ENCODE results near the gene UNC13B. TPM values are rescaled to one million over a fixed set of nuclear protein-coding genes. Genes with fewer than 3 reads are reported as not detected.

Gene UNC13B
- total and polyA plus RNA-seq, 2 of the 13 experiments (the other 11 are each of a cell fraction or from before 2014, with no cell fraction given): 14.0 to 18.3 TPM

DNA sequence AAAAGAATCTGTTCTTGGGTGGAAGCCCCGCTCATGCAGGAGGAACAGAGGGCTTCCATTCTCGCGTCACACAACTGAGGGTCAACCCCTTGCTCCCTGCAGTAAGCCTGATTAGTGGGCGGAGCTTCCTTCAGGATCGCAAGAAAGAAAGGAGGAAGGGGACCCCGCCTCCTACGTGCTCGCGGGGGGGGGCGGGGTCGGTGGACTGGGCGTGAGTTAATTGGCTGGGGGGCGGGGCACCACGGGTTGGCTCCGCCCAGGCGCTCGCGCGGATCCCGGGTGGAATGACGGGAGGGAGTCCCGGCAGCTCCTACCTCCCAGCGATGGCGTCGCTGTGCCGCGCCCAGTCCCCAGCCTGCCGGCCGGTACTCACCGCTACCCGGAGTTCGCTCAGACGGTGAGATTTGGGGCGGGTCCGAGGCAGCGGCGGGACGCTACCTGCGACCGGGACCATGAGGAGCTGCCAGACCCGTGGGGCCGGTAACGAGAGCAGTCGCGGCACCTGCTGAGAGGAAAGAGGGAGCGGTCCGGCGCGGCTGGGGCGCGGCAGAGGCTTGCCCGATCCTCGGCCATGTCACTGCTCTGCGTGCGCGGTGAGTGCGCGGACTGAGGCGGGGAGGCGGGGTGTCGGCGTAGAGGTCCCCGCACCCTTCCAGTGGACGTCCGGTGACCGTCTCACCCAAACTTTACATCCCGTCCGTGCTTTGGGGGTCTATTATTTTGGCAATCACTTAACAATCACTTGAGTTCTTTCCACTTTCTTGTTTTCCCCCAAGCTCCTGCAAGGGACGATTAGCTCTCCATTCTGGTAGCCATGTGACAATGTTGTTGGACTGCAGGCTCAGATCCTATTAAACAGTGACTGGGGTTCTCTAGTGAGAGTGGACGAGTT, at the start of gene UNC13B (continued):
- TF ChIP-seq HOXA3 (CRISPR knock-in tag; IDR thresholded peaks at IDR 0.05) (peak; percentile 87), ZNF772 (CRISPR knock-in tag; IDR thresholded peaks at IDR 0.05) (no peak; the same call in 1 of the 2 replicates), ZBTB20 (CRISPR knock-in tag; IDR thresholded peaks at IDR 0.05; ENCODE audit: borderline replicate concordance, low read depth) (no peak), MXD3 (CRISPR knock-in tag; IDR thresholded peaks at IDR 0.05) (peak; percentile 86), ZNF780A (CRISPR knock-in tag; IDR thresholded peaks at IDR 0.05) (0 out of 2 replicates have a peak, but pooled peaks have one; percentile 10), SNAI1 (CRISPR knock-in tag; IDR thresholded peaks at IDR 0.05; ENCODE audit: borderline replicate concordance) (no peak), ZNF83 (CRISPR knock-in tag; IDR thresholded peaks at IDR 0.05; ENCODE audit: borderline replicate concordance) (no peak), ZNF839 (CRISPR knock-in tag; IDR thresholded peaks at IDR 0.05; ENCODE audit: borderline replicate concordance) (peak; percentile 94), ZNF75D (CRISPR knock-in tag; IDR thresholded peaks at IDR 0.05; ENCODE audit: borderline replicate concordance) (no peak), TFE3 (CRISPR knock-in tag; IDR thresholded peaks at IDR 0.05) (peak; percentile 55), SMARCC2 (IDR thresholded peaks at IDR 0.05) (no peak), TERF1 (CRISPR knock-in tag; IDR thresholded peaks at IDR 0.05) (0 out of 2 replicates have a peak, but pooled peaks have one; percentile 45), RXRA (CRISPR knock-in tag; IDR thresholded peaks at IDR 0.05) (peak; percentile 73; the same call in 1 of the 2 replicates), NFATC3 (CRISPR knock-in tag; IDR thresholded peaks at IDR 0.05) (no peak), NFYC (CRISPR knock-in tag; IDR thresholded peaks at IDR 0.05) (peak; percentile 35; the same call in 1 of the 2 replicates), SMAD9 (CRISPR knock-in tag; IDR thresholded peaks at IDR 0.05) (no peak; the same call in 1 of the 2 replicates), MEF2D (CRISPR knock-in tag; IDR thresholded peaks at IDR 0.05) (0 out of 2 replicates have a peak, but pooled peaks have one; percentile 65), GZF1 (CRISPR knock-in tag; IDR thresholded peaks at IDR 0.05) (no peak; the same call in 1 of the 2 replicates)
- TF ChIP-seq, protein P1, sequence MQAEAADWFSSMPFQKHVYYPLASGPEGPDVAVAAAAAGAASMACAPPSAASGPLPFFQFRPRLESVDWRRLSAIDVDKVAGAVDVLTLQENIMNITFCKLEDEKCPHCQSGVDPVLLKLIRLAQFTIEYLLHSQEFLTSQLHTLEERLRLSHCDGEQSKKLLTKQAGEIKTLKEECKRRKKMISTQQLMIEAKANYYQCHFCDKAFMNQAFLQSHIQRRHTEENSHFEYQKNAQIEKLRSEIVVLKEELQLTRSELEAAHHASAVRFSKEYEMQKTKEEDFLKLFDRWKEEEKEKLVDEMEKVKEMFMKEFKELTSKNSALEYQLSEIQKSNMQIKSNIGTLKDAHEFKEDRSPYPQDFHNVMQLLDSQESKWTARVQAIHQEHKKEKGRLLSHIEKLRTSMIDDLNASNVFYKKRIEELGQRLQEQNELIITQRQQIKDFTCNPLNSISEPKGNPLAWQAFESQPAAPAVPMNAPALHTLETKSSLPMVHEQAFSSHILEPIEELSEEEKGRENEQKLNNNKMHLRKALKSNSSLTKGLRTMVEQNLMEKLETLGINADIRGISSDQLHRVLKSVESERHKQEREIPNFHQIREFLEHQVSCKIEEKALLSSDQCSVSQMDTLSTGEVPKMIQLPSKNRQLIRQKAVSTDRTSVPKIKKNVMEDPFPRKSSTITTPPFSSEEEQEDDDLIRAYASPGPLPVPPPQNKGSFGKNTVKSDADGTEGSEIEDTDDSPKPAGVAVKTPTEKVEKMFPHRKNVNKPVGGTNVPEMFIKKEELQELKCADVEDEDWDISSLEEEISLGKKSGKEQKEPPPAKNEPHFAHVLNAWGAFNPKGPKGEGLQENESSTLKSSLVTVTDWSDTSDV (CRISPR knock-in tag; IDR thresholded peaks at IDR 0.05): no peak
- TF ChIP-seq, protein P2, sequence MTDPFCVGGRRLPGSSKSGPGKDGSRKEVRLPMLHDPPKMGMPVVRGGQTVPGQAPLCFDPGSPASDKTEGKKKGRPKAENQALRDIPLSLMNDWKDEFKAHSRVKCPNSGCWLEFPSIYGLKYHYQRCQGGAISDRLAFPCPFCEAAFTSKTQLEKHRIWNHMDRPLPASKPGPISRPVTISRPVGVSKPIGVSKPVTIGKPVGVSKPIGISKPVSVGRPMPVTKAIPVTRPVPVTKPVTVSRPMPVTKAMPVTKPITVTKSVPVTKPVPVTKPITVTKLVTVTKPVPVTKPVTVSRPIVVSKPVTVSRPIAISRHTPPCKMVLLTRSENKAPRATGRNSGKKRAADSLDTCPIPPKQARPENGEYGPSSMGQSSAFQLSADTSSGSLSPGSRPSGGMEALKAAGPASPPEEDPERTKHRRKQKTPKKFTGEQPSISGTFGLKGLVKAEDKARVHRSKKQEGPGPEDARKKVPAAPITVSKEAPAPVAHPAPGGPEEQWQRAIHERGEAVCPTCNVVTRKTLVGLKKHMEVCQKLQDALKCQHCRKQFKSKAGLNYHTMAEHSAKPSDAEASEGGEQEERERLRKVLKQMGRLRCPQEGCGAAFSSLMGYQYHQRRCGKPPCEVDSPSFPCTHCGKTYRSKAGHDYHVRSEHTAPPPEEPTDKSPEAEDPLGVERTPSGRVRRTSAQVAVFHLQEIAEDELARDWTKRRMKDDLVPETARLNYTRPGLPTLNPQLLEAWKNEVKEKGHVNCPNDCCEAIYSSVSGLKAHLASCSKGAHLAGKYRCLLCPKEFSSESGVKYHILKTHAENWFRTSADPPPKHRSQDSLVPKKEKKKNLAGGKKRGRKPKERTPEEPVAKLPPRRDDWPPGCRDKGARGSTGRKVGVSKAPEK (CRISPR knock-in tag; IDR thresholded peaks at IDR 0.05; ENCODE audit: borderline replicate concordance): no peak
